Measurements from ENCODE around the gene ADSS1. TPM values are rescaled to one million over a fixed set of nuclear protein-coding genes. Genes with fewer than 3 reads are reported as not detected.

The ADSS1 gene
- total RNA-seq, 1 experiment from 2014 or later: 10.0 TPM

- ATAC-seq (no peak), DNase-seq (ENCODE audit: low spot score) (no peak)
- ChIA-PET POLR2A (no interaction called here), CTCF (interaction anchor here (1.0 to 3.8 kb wide), 4 partner anchors 9 to 37 kb away, joined by 4 to 20 read pairs (median 6); no protein-coding TSS in a partner anchor)
- peaks cover 11% of the 10 kb centered on the region for H3K4me1 Mint-ChIP-seq
- no peak for TF ChIP-seq CREM (CRISPR knock-in tag; IDR thresholded peaks at IDR 0.05)
- TF ChIP-seq STAT6 (CRISPR knock-in tag; conservative IDR thresholded peaks at IDR 0.05; ENCODE audit: low read depth): no peak
- TF ChIP-seq HMGA2 (CRISPR knock-in tag; IDR thresholded peaks at IDR 0.05): no peak
- no peak for TF ChIP-seq ESRRA (CRISPR knock-in tag; IDR thresholded peaks at IDR 0.05; ENCODE audit: borderline replicate concordance)
- TF ChIP-seq ZBTB21 (CRISPR knock-in tag; IDR thresholded peaks at IDR 0.05; ENCODE audit: borderline replicate concordance): no peak
- TF ChIP-seq FOXP1 (CRISPR knock-in tag; IDR thresholded peaks at IDR 0.05; ENCODE audit: borderline replicate concordance): no peak
- TF ChIP-seq ZNF121 (CRISPR knock-in tag; IDR thresholded peaks at IDR 0.05): no peak
- TF ChIP-seq NR2C2 (CRISPR knock-in tag; IDR thresholded peaks at IDR 0.05): no peak
- TF ChIP-seq NR1H2 (CRISPR knock-in tag; IDR thresholded peaks at IDR 0.05): no peak
- TF ChIP-seq NFYB (CRISPR knock-in tag; conservative IDR thresholded peaks at IDR 0.05; ENCODE audit: low read depth): no peak
- no peak for TF ChIP-seq SOX15 (CRISPR knock-in tag; IDR thresholded peaks at IDR 0.05)
- no peak for TF ChIP-seq SP1 (CRISPR knock-in tag; conservative IDR thresholded peaks at IDR 0.05)
- no peak overlapping the region for H3K27ac Mint-ChIP-seq
- H3K36me3 Mint-ChIP-seq: no peaks in the 10 kb centered on the region
- H3K4me3 Mint-ChIP-seq: no peak overlapping the region
- H3K27me3 Mint-ChIP-seq (ENCODE audit: low read depth): no peaks in the 10 kb centered on the region
- H3K9me3 Mint-ChIP-seq: no peaks in the 10 kb centered on the region
Measured at GRCh38 chr14:104788873-104789663, 65.0 kb downstream of the ADSS1 start.

- CTCF ChIA-PET: interaction anchor here (1.0 to 3.8 kb wide), 3 partner anchors 21 to 36 kb away, joined by 3 to 20 read pairs (median 7); no protein-coding TSS in a partner anchor
- no peaks in the 10 kb centered on the region for H3K36me3 Mint-ChIP-seq
- DNase-seq (ENCODE audit: low spot score): no peak
- H3K27ac Mint-ChIP-seq: no peak overlapping the region
- POLR2A ChIA-PET: no interaction called here
- no peaks in the 10 kb centered on the region for H3K27me3 Mint-ChIP-seq (ENCODE audit: low read depth)
- peaks cover 17% of the 10 kb centered on the region for H3K4me1 Mint-ChIP-seq
- no peak overlapping the region for H3K4me3 Mint-ChIP-seq
- no peaks in the 10 kb centered on the region for H3K9me3 Mint-ChIP-seq
- no peak for ATAC-seq
- TF ChIP-seq FOXP1 (CRISPR knock-in tag; IDR thresholded peaks at IDR 0.05; ENCODE audit: borderline replicate concordance) (no peak), ZNF532 (CRISPR knock-in tag; IDR thresholded peaks at IDR 0.05; ENCODE audit: borderline replicate concordance) (no peak), NFYB (CRISPR knock-in tag; conservative IDR thresholded peaks at IDR 0.05; ENCODE audit: low read depth) (no peak), HMGXB4 (CRISPR knock-in tag; IDR thresholded peaks at IDR 0.05) (no peak), MAX (CRISPR knock-in tag; IDR thresholded peaks at IDR 0.05) (no peak), OVOL2 (CRISPR knock-in tag; IDR thresholded peaks at IDR 0.05; ENCODE audit: borderline replicate concordance) (no peak), HMGA2 (CRISPR knock-in tag; IDR thresholded peaks at IDR 0.05) (no peak), SP1 (CRISPR knock-in tag; conservative IDR thresholded peaks at IDR 0.05) (no peak), ZSCAN18 (CRISPR knock-in tag; IDR thresholded peaks at IDR 0.05) (no peak), ZBTB21 (CRISPR knock-in tag; IDR thresholded peaks at IDR 0.05; ENCODE audit: borderline replicate concordance) (no peak), ZBTB43 (CRISPR knock-in tag; IDR thresholded peaks at IDR 0.05) (no peak), TP53 (CRISPR knock-in tag; IDR thresholded peaks at IDR 0.05) (no peak), ZNF671 (CRISPR knock-in tag; IDR thresholded peaks at IDR 0.05) (no peak)
Measured at GRCh38 chr14:104789752-104790743, 66.0 kb downstream of the ADSS1 start.
